Neural crest cell (in vitro differentiated cells): ENCODE data around the gene SPSB3. TPM values are rescaled to one million over a fixed set of nuclear protein-coding genes. Genes with fewer than 3 reads are reported as not detected.
"Not testable (repeated sequence)": the region's sequence is repeated elsewhere in the genome, so short reads cannot be mapped to it uniquely, and the experiment has no call there.

ENCODE experiments used
- DNase-seq: peaks from one replicate; pipeline ENCODE4 v3.0.0; 2021; ENCODE audit warnings: low read depth, mixed read lengths, low spot score
- H3K27ac Mint-ChIP-seq: one replicate; pipeline ENCODE4 v1.8.0; 2021; ENCODE audit warnings: mild to moderate bottlenecking, mixed read lengths; ENCODE audit not compliant: unreplicated experiment
- H3K27me3 Mint-ChIP-seq: 2 replicates; pipeline ENCODE4 v1.8.0; 2021; ENCODE audit warnings: low read depth, mild to moderate bottlenecking, mixed read lengths
- H3K36me3 Mint-ChIP-seq: 2 replicates; pipeline ENCODE4 v1.8.0; 2021; ENCODE audit warnings: low read depth, mild to moderate bottlenecking, mixed read lengths
- H3K4me1 Mint-ChIP-seq: 2 replicates; pipeline ENCODE4 v1.8.0; 2021; ENCODE audit warnings: mixed read lengths
- H3K4me3 Mint-ChIP-seq: one replicate; pipeline ENCODE4 v1.8.0; 2021; ENCODE audit warnings: mild to moderate bottlenecking, mixed read lengths
- H3K9me3 Mint-ChIP-seq: 2 replicates; pipeline ENCODE4 v1.8.0; 2021; ENCODE audit warnings: mixed read lengths
- total RNA-seq: library from RNA; stranded (reverse); gene quantifications from 2 replicates; pipeline ENCODE4 v1.2.1, GENCODE V29; 2021
- TF ChIP-seq, protein P1 (sequence below): fragments of 200-600 bp; sonication (generic); conservative IDR thresholded peaks from 2 replicates; pipeline ENCODE4 v1.5.0; 2021; ENCODE audit warnings: antibody characterized with exemption, mild to moderate bottlenecking

SPSB3 gene
- total RNA-seq, 1 donor from 2014 or later: 23.8 TPM

GRCh38 chr16:1741553-1742165 lies 40.7 kb downstream of the SPSB3 start:
- Mint-ChIP-seq H3K27me3 (no peaks in the 10 kb centered on the region), H3K4me1 (no peaks in the 10 kb centered on the region), H3K27ac (no peak overlapping the region), H3K9me3 (no peaks in the 10 kb centered on the region), H3K36me3 (no peaks in the 10 kb centered on the region), H3K4me3 (no peak overlapping the region)
- DNase-seq: no peak
- TF ChIP-seq, protein P1, sequence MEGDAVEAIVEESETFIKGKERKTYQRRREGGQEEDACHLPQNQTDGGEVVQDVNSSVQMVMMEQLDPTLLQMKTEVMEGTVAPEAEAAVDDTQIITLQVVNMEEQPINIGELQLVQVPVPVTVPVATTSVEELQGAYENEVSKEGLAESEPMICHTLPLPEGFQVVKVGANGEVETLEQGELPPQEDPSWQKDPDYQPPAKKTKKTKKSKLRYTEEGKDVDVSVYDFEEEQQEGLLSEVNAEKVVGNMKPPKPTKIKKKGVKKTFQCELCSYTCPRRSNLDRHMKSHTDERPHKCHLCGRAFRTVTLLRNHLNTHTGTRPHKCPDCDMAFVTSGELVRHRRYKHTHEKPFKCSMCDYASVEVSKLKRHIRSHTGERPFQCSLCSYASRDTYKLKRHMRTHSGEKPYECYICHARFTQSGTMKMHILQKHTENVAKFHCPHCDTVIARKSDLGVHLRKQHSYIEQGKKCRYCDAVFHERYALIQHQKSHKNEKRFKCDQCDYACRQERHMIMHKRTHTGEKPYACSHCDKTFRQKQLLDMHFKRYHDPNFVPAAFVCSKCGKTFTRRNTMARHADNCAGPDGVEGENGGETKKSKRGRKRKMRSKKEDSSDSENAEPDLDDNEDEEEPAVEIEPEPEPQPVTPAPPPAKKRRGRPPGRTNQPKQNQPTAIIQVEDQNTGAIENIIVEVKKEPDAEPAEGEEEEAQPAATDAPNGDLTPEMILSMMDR: no peak

DNA sequence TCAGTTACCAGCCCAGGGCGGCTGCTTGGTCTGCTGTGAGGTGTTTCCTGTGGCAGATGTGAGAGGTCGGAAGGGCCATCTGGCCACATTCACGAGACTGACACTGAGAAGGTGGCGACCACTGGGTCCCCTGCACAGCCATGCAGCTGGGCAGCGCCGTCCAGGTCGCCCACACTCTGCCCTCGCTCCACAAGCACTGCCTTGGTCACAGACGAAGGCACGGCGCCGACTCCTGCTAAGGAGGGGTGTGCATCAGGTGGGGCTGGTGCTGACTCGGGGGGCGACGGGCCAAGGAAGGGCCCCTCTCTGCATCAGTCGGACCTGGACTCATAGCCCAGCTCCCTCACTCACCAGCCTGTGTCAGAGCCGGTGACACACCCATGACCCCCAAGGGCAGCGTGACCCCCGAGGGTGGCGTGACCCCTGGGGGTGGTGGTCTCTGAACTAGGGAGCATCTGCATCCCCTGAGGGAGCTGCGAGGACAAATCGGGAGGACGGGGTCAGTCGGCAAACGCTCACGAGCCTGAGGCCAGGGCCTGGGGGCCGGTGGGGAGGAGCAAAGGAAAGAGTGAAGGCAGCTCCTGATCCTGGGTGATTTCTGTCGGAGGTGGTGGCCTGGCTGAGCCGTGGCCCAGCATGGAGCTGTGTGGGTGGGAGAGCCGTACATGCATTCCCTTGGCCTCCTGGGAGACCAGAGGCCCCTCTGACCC lies 41.4 kb downstream of the SPSB3 start:
- Mint-ChIP-seq H3K27me3 (no peaks in the 10 kb centered on the region), H3K9me3 (no peaks in the 10 kb centered on the region), H3K4me1 (no peaks in the 10 kb centered on the region), H3K27ac (peak overlapping the region; percentile 43), H3K4me3 (no peak overlapping the region), H3K36me3 (no peaks in the 10 kb centered on the region)
- DNase-seq: no peak
- TF ChIP-seq, protein P1: no peak

DNA sequence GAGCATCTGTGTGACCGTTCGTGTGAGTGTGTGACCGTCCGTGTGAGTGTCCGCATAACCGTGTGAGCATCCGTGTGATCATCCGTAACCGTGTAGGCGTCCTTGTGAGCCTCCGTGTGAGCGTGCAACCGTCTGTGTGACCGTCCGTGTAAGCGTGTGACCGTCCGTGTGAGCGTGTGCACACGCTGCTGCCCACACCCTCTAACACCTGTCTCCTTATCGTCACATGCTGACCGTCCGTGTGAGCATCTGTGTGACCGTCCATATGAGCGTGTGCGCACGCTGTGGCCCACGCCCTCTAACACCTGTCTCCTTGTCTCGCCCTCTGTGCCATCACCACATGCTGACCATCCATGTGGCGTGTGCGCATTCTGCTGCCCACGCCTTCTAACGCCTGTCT lies 42.1 kb downstream of the SPSB3 start:
- H3K27me3 Mint-ChIP-seq: no peaks in the 10 kb centered on the region
- no peak overlapping the region for H3K27ac Mint-ChIP-seq
- H3K9me3 Mint-ChIP-seq: no peaks in the 10 kb centered on the region
- no peak for DNase-seq
- H3K4me3 Mint-ChIP-seq: no peak overlapping the region
- TF ChIP-seq, protein P1: no peak
- no peaks in the 10 kb centered on the region for H3K4me1 Mint-ChIP-seq
- H3K36me3 Mint-ChIP-seq: no peaks in the 10 kb centered on the region

- Mint-ChIP-seq H3K4me1 (no peaks in the 10 kb centered on the region), H3K27ac (no peak overlapping the region)
Observed at GRCh38 chr16:1734816-1735215, 47.6 kb downstream of the SPSB3 start.

GRCh38 chr16:1734123-1734522 lies 48.2 kb downstream of the SPSB3 start:
- Mint-ChIP-seq H3K4me3 (no peak overlapping the region), H3K27ac (no peak overlapping the region), H3K27me3 (no peaks in the 10 kb centered on the region), H3K9me3 (no peaks in the 10 kb centered on the region), H3K36me3 (no peaks in the 10 kb centered on the region), H3K4me1 (no peaks in the 10 kb centered on the region)
- TF ChIP-seq, protein P1: no peak
- DNase-seq: no peak

More at GRCh38 chr16:1734816-1735215, 47.6 kb downstream of the SPSB3 start:
- Mint-ChIP-seq H3K36me3 (no peaks in the 10 kb centered on the region), H3K9me3 (no peaks in the 10 kb centered on the region), H3K4me3 (no peak overlapping the region), H3K27me3 (no peaks in the 10 kb centered on the region)
- TF ChIP-seq, protein P1: no peak
- no peak for DNase-seq

DNA sequence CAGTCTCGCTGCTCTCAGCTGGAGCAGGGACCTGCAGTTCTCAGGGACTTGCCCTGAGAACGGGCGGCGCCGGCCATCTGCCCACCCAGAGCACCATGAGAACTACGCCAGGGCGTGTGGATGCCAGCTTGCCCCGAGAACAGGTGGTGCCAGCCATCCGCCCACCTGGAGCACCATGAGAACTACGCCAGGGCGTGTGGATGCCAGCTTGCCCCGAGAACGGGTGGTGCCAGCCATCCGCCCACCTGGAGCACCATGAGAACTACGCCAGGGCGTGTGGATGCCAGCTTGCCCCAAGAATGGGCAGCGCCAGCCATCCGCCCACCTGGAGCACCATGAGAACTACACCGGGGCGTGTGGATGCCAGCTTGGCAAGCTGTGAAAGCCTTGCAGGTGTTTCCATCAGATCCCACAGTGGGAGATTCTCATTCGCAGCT lies 49.8 kb downstream of the SPSB3 start:
- not testable (repeated sequence) for H3K4me1 Mint-ChIP-seq, H3K36me3 Mint-ChIP-seq, H3K4me3 Mint-ChIP-seq, DNase-seq, H3K9me3 Mint-ChIP-seq, H3K27ac Mint-ChIP-seq, H3K27me3 Mint-ChIP-seq
